ENCODE measurements around the gene E2F3. TPM values are rescaled to one million over a fixed set of nuclear protein-coding genes. Genes with fewer than 3 reads are reported as not detected.

Gene E2F3
- total RNA-seq, 2 donors from 2014 or later = 38.2 TPM

DNA sequence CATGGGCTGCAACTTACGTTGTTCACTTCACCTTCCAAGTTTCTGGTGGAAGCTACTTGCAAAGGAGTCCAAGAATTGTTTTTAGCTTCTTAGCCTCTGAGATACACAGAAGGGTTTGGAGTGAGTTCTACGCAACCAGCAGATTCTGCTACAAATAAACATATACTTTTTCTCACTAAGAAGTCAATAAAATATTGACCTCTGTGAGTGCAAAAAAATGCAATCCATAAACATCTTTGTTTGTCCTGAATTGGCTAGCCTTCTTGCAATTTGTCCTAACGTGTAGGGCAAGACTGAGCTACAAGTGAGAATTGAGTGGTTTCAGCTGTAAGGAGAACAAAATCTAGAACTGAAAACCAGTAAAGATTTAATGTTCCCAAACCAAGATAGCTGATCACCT lies 26.2 kb upstream of the E2F3 start:
- no peak overlapping the region for H3K27ac Mint-ChIP-seq
- peaks cover 7% of the 10 kb centered on the region for H3K4me1 Mint-ChIP-seq
- WGBS, 2 experiments (ENCODE audit: insufficient coverage in 1 of 2, insufficient read length in 1 of 2) = 94 to 100% methylated on average over 2 to 3 of the region's 3 CpGs

DNA sequence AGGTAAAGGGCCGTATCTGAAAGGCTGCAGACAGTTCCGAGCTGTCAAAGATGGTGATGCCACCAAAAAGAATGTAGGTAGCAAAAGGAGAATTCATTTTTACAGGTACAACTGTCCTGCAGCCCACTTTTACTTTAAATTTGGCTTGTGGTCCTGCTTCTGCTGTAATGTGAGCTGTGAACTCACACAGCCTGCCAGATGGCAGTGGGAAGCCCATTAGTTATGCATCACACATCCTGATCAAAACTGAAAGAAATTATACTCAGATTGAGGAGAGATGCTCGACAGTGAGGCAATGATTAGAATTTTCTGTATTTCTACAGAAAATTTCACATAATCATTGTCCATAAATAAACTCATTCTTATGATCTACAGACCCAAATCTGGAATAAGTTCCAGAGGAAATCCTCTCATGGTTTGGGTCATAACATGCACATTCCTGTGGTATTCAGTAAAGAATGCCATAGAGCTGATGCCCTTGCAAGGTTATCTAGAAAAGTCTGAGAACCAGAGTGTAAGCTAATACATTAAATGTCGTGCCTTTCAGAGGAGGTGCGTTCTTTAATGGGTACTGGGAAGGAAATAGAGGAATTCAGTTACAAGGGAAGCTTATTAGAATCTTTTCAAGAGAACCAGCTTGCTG lies 23.9 kb upstream of the E2F3 start:
- H3K9me3 Mint-ChIP-seq = peaks cover 10% of the 10 kb centered on the region
- H3K36me3 Mint-ChIP-seq (ENCODE audit: low read depth) = no peaks in the 10 kb centered on the region
- H3K4me3 Mint-ChIP-seq = no peak overlapping the region
- Histone ChIP-seq H3K36me3 (ENCODE audit: control insufficient read depth, insufficient read depth, low read length) (no peaks in the 10 kb centered on the region), H3K9ac (ENCODE audit: extremely low read depth, low read length, poor library complexity, severe bottlenecking) (no peak overlapping the region), H3K9me3 (ENCODE audit: control insufficient read depth, low read length) (peaks cover 10% of the 10 kb centered on the region), H3K4me1 (ENCODE audit: control insufficient read depth, insufficient read depth, low read length) (no peaks in the 10 kb centered on the region), H3K4me3 (ENCODE audit: low read length) (no peak overlapping the region), H3K27ac (ENCODE audit: low read depth, low read length) (no peak overlapping the region), H3K27me3 (ENCODE audit: control insufficient read depth, insufficient read depth, low read length, poor library complexity, severe bottlenecking) (no peaks in the 10 kb centered on the region)
- H3K4me1 Mint-ChIP-seq = peaks cover 7% of the 10 kb centered on the region
- no peaks in the 10 kb centered on the region for H3K27me3 Mint-ChIP-seq (ENCODE audit: insufficient read depth)
- no peak for DNase-seq
- no peak overlapping the region for H3K27ac Mint-ChIP-seq
- 87 to 94% methylated on average over 4 to 5 of the region's 5 CpGs for WGBS, 2 experiments (ENCODE audit: insufficient coverage in 1 of 2, insufficient read length in 1 of 2)
- TF ChIP-seq, protein P1, sequence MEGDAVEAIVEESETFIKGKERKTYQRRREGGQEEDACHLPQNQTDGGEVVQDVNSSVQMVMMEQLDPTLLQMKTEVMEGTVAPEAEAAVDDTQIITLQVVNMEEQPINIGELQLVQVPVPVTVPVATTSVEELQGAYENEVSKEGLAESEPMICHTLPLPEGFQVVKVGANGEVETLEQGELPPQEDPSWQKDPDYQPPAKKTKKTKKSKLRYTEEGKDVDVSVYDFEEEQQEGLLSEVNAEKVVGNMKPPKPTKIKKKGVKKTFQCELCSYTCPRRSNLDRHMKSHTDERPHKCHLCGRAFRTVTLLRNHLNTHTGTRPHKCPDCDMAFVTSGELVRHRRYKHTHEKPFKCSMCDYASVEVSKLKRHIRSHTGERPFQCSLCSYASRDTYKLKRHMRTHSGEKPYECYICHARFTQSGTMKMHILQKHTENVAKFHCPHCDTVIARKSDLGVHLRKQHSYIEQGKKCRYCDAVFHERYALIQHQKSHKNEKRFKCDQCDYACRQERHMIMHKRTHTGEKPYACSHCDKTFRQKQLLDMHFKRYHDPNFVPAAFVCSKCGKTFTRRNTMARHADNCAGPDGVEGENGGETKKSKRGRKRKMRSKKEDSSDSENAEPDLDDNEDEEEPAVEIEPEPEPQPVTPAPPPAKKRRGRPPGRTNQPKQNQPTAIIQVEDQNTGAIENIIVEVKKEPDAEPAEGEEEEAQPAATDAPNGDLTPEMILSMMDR (conservative IDR thresholded peaks at IDR 0.05) = no peak

More for the DNA sequence above, 26.2 kb upstream of the E2F3 start:
- Histone ChIP-seq H3K9ac (ENCODE audit: extremely low read depth, low read length, poor library complexity, severe bottlenecking) (no peak overlapping the region), H3K36me3 (ENCODE audit: control insufficient read depth, insufficient read depth, low read length) (no peaks in the 10 kb centered on the region), H3K4me3 (ENCODE audit: low read length) (no peak overlapping the region), H3K9me3 (ENCODE audit: control insufficient read depth, low read length) (no peaks in the 10 kb centered on the region), H3K4me1 (ENCODE audit: control insufficient read depth, insufficient read depth, low read length) (no peaks in the 10 kb centered on the region), H3K27ac (ENCODE audit: low read depth, low read length) (no peak overlapping the region), H3K27me3 (ENCODE audit: control insufficient read depth, insufficient read depth, low read length, poor library complexity, severe bottlenecking) (no peaks in the 10 kb centered on the region)
- H3K4me3 Mint-ChIP-seq = no peak overlapping the region
- TF ChIP-seq, protein P1 (conservative IDR thresholded peaks at IDR 0.05) = no peak
- DNase-seq = no peak
- H3K36me3 Mint-ChIP-seq (ENCODE audit: low read depth) = no peaks in the 10 kb centered on the region
- peaks cover 2% of the 10 kb centered on the region for H3K27me3 Mint-ChIP-seq (ENCODE audit: insufficient read depth)
- no peaks in the 10 kb centered on the region for H3K9me3 Mint-ChIP-seq

DNA sequence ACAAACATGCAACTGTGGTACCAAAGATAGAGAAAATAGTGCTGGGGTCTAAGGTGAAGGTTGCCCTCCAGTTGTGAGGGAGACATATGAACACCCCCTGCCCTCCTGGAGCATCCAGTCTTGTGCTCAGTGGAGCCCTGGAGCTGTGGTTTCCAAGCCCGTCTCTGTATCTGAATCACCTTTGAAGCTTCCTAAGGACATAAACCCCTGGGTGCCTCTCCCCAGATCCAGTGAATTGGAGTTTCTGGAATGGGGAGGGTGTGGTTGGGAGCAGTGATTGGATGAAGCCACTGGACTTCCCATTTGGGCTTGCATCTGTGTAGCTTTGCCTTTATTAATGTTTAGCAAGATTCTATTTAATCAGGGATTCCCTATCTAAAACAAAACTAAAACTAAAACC lies 22.4 kb upstream of the E2F3 start:
- peaks cover 10% of the 10 kb centered on the region for H3K9me3 Mint-ChIP-seq
- TF ChIP-seq, protein P1 (conservative IDR thresholded peaks at IDR 0.05) = no peak
- WGBS, 2 experiments (ENCODE audit: insufficient coverage in 1 of 2, insufficient read length in 1 of 2) = 83 to 92% methylated on average over 1 of the region's 1 CpG
- Histone ChIP-seq H3K9me3 (ENCODE audit: control insufficient read depth, low read length) (peaks cover 10% of the 10 kb centered on the region), H3K4me3 (ENCODE audit: low read length) (no peak overlapping the region), H3K4me1 (ENCODE audit: control insufficient read depth, insufficient read depth, low read length) (no peaks in the 10 kb centered on the region), H3K36me3 (ENCODE audit: control insufficient read depth, insufficient read depth, low read length) (no peaks in the 10 kb centered on the region), H3K9ac (ENCODE audit: extremely low read depth, low read length, poor library complexity, severe bottlenecking) (no peak overlapping the region), H3K27ac (ENCODE audit: low read depth, low read length) (no peak overlapping the region), H3K27me3 (ENCODE audit: control insufficient read depth, insufficient read depth, low read length, poor library complexity, severe bottlenecking) (no peaks in the 10 kb centered on the region)
- H3K4me3 Mint-ChIP-seq = no peak overlapping the region
- no peak overlapping the region for H3K27ac Mint-ChIP-seq
- no peaks in the 10 kb centered on the region for H3K27me3 Mint-ChIP-seq (ENCODE audit: insufficient read depth)
- H3K4me1 Mint-ChIP-seq = peaks cover 7% of the 10 kb centered on the region
- DNase-seq = no peak
- H3K36me3 Mint-ChIP-seq (ENCODE audit: low read depth) = no peaks in the 10 kb centered on the region
